ENCODE data around the gene ZBTB40.
A peak's percentile ranks its signal among the peaks of the same experiment; 100 is the strongest.

ZBTB40 gene

DNA sequence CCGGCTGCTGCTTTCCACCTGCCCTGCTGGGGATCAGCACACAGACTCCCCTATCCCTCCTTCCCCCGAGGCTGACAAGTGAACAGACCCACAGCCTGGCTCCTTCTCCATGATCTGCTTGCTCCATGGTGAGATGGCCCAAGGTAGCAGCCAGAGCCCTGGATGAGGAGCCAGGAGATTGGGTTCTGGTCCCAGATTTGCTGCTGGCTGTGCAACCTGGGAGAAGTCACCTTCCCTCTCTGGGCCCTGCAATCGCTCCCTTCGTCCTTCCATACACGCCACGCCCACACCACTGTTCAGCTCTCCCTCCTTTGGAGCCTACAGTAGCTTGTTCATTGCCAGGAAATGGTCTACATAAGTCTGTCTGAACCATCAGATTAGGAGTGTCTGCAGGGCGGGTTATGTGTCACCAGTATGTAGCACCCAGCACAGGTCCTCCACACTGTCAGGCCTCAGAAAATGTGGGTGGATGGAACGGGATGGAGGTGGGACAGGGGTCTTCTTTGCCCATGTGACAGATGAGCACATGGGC is 102.4 kb downstream of the ZBTB40 start:
- Histone ChIP-seq H3K27ac (no peak overlapping the region), H3K4me3 (ENCODE audit: low read depth, low read length) (no peak overlapping the region), H3K27me3 (ENCODE audit: insufficient read depth, low read depth, severe bottlenecking) (no peaks in the 10 kb centered on the region), H3K9me3 (ENCODE audit: severe bottlenecking) (no peaks in the 10 kb centered on the region), H3K36me3 (no peaks in the 10 kb centered on the region)
- TF ChIP-seq, protein P1, sequence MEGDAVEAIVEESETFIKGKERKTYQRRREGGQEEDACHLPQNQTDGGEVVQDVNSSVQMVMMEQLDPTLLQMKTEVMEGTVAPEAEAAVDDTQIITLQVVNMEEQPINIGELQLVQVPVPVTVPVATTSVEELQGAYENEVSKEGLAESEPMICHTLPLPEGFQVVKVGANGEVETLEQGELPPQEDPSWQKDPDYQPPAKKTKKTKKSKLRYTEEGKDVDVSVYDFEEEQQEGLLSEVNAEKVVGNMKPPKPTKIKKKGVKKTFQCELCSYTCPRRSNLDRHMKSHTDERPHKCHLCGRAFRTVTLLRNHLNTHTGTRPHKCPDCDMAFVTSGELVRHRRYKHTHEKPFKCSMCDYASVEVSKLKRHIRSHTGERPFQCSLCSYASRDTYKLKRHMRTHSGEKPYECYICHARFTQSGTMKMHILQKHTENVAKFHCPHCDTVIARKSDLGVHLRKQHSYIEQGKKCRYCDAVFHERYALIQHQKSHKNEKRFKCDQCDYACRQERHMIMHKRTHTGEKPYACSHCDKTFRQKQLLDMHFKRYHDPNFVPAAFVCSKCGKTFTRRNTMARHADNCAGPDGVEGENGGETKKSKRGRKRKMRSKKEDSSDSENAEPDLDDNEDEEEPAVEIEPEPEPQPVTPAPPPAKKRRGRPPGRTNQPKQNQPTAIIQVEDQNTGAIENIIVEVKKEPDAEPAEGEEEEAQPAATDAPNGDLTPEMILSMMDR (IDR thresholded peaks at IDR 0.05; ENCODE audit: low read depth, low read length), result no peak
- no peak for DNase-seq

- no peak for DNase-seq
Measured at GRCh38 chr1:22555371-22555656, 103.7 kb downstream of the ZBTB40 start.

DNA sequence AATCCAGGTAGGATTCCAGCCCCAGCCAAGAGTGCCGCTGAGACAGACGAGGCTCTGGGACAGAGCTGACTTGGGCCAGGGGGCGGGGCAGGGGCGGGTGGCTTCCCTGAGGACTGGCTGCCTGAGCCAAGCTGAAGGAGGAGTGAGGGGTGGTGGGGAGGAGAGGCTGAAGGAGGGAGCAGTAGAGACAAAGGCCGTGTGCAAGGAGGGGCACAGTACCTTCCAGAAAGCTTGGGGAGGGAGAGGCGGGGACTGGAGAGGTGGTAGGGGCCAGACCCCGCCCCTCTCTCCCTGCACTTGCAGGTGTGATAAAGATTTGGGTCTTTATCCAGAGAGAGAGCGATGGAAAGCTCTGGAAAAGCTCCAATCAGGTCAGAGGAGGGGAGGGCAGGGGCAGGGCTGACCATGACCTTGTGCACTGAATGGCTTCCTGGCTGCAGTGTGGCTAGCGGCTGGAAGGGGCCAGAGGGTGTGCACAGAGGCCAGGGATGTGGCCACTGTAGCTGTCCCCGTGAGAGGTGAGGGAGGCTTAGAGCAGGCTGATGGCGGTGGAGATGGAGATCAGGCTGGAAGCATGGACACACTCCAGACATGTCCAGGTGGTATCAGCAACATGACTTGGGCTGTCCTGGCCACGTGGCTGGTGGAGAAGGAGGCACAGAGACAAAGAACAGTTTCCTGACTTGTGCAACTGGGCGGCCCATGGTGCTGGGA is 104.9 kb downstream of the ZBTB40 start:
- Histone ChIP-seq H3K4me3 (ENCODE audit: low read depth, low read length) (no peak overlapping the region), H3K27me3 (ENCODE audit: insufficient read depth, low read depth, severe bottlenecking) (no peaks in the 10 kb centered on the region), H3K27ac (peak overlapping the region; percentile 40; the same call in 1 of the 2 replicates), H3K9me3 (ENCODE audit: severe bottlenecking) (no peaks in the 10 kb centered on the region), H3K36me3 (no peaks in the 10 kb centered on the region)
- DNase-seq, result peak; percentile 56
- TF ChIP-seq, protein P1 (IDR thresholded peaks at IDR 0.05; ENCODE audit: low read depth, low read length), result no peak

More at GRCh38 chr1:22555371-22555656, 103.7 kb downstream of the ZBTB40 start:
- Histone ChIP-seq H3K36me3 (no peaks in the 10 kb centered on the region), H3K9me3 (ENCODE audit: severe bottlenecking) (no peaks in the 10 kb centered on the region), H3K27ac (no peak overlapping the region), H3K4me3 (ENCODE audit: low read depth, low read length) (no peak overlapping the region), H3K27me3 (ENCODE audit: insufficient read depth, low read depth, severe bottlenecking) (no peaks in the 10 kb centered on the region)
- TF ChIP-seq, protein P1 (IDR thresholded peaks at IDR 0.05; ENCODE audit: low read depth, low read length), result no peak

DNA sequence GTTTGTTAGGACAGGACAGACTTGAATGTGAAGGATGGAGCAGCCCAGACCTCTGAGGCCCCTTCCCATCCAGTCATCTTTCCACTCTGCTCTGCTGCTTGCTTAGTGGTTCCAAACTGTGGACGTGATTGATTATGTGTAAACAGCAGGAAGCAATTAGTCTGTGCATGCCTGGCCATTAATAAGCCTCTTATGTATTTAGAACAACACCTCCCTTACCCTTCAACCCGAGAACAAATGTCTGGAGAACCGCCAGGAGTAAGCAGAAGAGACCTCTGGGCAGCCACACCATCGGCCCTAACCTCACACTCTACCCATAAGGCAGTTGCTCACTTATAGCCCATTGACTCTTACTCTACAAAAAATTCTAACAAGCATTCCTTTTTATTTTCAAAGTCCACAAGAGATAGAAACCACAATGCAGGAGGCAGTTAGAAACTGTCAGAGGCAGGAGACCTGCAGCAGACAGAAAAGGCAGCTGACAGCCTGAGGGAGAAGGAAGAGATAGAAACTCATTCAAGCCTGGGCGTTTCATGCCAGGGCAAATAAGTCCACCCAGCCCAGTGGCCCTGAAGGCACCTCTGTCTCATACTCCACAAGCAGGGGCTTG is 105.8 kb downstream of the ZBTB40 start:
- H3K36me3 ChIP-seq, result no peaks in the 10 kb centered on the region

GRCh38 chr1:22562584-22563583 is 111.2 kb downstream of the ZBTB40 start, which contains the start of gene EPHA8:
Gene EPHA8 (plus strand): TSS chr1:22563489. CDS start chr1:22563636, 147 bp downstream.
- H3K4me3 ChIP-seq (ENCODE audit: low read depth, low read length), result peak within 1 kb of the TSS; percentile 64

More for the DNA sequence above, 105.8 kb downstream of the ZBTB40 start:
- no peak for DNase-seq
- Histone ChIP-seq H3K27ac (0 out of 2 replicates have a peak overlapping the region, but pooled peaks have one; percentile 40), H3K4me3 (ENCODE audit: low read depth, low read length) (no peak overlapping the region), H3K9me3 (ENCODE audit: severe bottlenecking) (no peaks in the 10 kb centered on the region), H3K27me3 (ENCODE audit: insufficient read depth, low read depth, severe bottlenecking) (no peaks in the 10 kb centered on the region)
- TF ChIP-seq, protein P1 (IDR thresholded peaks at IDR 0.05; ENCODE audit: low read depth, low read length), result no peak

More at GRCh38 chr1:22562584-22563583, 111.2 kb downstream of the ZBTB40 start, which contains the start of gene EPHA8:
- no peak within 1 kb of the TSS for H3K27ac ChIP-seq
- no peaks in the 10 kb centered on the region for H3K27me3 ChIP-seq (ENCODE audit: insufficient read depth, low read depth, severe bottlenecking)
- peaks cover 4% of the 10 kb centered on the region for H3K36me3 ChIP-seq
- peak; percentile 49 for DNase-seq
- TF ChIP-seq, protein P1 (IDR thresholded peaks at IDR 0.05; ENCODE audit: low read depth, low read length), result no peak
- H3K9me3 ChIP-seq (ENCODE audit: severe bottlenecking), result no peaks in the 10 kb centered on the region

Data from WERI-Rb-1 (cell line).